Endometrial microvascular endothelial cells (primary cell): ENCODE data around the gene PNMA1. TPM values are rescaled to one million over a fixed set of nuclear protein-coding genes. Genes with fewer than 3 reads are reported as not detected.
"Not testable (repeated sequence)": the region's sequence is repeated elsewhere in the genome, so short reads cannot be mapped to it uniquely, and the experiment has no call there.

Experiments used
- in situ Hi-C: cut with HindIII; loops from 2 replicates; pipeline ENCODE4 v1.10.0; 2017; ENCODE audit warnings: low sequenced_read_pairs, low pct_unique_long_range_greater_than_20kb; ENCODE audit errors: inconsistent ontology term
- total RNA-seq: library from RNA; depleted of rRNA; stranded (reverse); fragments of >200 nt; gene quantifications from one replicate; pipeline ENCODE4 v1.2.3, GENCODE V29; 2015; ENCODE audit errors: inconsistent ontology term

The PNMA1 gene
- total RNA-seq, 1 donor from 2014 or later, result 32.1 TPM

- in situ Hi-C loops, result no loop called here
These were observed 7.1 kb upstream of the PNMA1 start for GRCh38 chr14:73721101-73721821.

GRCh38 chr14:73720636-73721035 is 6.5 kb upstream of the PNMA1 start:
- in situ Hi-C loops, result no loop called here

- in situ Hi-C loops, result no loop called here
These were observed 5.6 kb upstream of the PNMA1 start for GRCh38 chr14:73719791-73720190.

GRCh38 chr14:73719361-73719760 is 5.2 kb upstream of the PNMA1 start:
- in situ Hi-C loops, result no loop called here

DNA sequence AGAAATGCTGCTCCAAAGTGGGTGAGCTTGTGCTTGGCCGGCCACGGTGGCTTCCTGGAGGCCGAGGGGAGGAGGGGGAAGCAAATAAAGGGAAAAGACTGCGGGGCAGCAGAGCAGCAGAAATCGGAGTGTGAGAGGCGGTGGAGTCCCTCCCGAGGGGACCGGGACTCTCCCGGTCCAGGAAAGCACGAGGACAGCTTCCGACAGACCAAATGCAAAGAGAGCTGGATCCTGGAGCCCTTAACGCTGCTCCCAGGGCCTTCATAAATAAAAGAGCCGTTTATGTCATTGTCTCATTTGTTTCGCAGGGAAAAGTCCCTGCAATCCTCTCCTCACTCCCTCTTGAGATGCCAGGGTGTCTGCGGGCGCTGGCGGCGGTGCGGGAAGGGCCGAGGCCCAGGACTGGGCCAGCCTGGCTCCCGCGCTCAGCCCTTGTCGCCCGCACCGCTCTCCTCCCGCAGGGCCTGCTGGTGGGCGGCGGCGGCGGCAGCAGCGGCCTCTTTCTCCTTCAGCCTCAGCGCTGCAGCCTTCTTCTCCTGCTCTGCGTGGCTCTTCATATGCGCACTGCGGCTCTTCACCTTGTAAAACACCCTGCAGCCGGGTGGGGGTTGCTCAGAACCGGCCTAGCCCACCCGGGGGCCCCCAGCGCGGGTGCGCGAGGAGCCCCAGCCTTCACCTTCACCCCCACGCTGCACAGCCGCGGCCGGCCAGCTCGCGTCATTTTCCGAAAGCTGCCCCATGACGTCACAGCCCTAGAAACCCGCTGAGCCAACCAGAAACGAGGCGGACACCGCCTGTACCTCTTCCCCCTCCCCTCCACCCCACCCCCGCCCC is 4.5 kb upstream of the PNMA1 start:
- in situ Hi-C loops, result no loop called here

GRCh38 chr14:73717711-73718417 is 3.7 kb upstream of the PNMA1 start:
- in situ Hi-C loops, result no loop called here

DNA sequence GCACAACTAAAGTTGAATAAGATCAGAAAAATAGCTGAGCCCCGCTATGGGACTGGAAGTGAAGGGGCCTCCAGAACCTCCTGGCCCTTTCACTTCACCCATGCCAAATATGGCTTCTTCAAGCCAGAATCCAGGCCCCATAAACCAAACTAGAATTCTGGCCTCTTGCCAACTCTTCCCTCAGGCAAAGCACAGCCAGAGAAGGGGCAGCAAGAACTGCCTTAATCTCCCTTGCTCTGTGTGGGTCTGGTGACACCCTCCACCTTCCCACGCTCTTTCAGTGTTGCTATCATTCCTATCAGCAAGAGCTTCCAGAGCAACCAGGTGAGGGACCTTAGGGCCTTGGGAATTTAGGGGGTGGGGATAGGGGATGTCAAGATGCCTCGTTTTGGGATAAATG is 3.1 kb upstream of the PNMA1 start:
- in situ Hi-C loops, result no loop called here

DNA sequence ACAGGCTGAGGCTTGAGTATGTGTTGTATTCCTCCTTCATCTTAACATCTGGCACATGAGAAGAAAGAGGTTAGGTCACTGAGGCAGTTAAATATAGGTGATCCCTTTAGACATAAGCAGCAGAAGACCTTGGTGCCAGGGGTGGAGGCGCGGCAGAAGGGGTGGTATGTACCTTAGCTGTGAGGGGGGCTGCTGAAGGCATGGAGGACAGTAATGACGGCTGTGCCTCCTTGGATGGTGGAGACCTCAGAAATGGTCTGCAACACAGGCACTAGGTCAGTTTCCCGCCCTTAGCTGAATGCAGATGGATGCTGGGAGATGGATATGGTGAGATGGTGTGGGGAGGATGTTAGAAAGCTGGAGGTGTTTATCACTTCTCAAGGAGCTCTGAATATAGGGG is 1.5 kb upstream of the PNMA1 start:
- in situ Hi-C loops, result no loop called here

DNA sequence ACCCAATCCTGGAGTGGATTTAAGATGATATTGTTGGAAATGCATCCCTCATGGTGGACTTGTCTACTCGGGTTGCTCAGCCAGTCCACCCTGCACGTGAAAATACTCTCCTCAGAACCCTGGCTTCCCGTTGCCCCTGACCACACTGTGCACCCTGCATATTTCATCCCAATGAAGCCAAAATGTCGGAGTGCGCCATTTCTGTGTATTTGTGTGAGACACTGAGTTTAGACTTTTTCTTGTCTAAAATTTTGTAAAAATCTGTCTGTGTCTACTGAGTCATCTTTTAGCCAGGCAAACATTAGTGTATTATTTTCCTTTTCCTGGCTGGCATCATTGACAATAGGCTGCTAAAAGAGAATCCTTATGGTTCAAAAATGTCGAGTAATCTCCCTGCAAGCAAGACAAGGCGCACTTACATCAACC is 485 bp upstream of the PNMA1 start:
- in situ Hi-C loops, result no loop called here

GRCh38 chr14:73713206-73713802 is 880 bp downstream of the PNMA1 start:
- in situ Hi-C loops, result no loop called here

- in situ Hi-C loops, result no loop called here
These were observed 1.5 kb downstream of the PNMA1 start for GRCh38 chr14:73712540-73713180.

GRCh38 chr14:73712071-73712506 is 2.1 kb downstream of the PNMA1 start:
- in situ Hi-C loops, result no loop called here

GRCh38 chr14:73710737-73711136 is 3.4 kb downstream of the PNMA1 start:
- in situ Hi-C loops, result no loop called here

DNA sequence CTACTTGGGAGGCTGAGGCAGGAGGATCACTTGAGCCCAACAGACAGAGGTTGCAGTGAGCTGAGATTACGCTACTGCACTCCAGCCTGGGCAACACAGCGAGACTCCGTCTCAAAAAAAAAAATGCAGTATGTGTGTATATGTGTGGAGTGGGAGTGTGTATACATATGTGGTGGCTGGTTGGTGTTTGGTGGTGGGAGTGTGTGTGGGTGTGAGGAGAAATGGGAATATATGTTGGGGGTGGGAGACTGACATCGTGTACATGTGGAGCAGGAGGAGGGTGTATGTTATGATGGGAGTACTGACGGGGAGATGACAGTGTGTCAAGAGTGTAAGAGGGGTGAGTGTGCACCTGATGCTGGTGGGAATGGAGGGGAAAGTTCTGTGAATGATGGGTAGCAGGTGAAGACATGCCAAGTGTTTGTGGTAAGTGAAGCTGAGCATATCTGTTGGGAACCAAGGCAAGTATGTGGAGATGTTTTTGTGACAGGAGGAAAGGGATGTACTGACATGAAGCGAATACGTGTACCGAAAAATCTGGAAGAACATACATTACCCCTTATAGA is 4.2 kb downstream of the PNMA1 start:
- in situ Hi-C loops, result no loop called here

DNA sequence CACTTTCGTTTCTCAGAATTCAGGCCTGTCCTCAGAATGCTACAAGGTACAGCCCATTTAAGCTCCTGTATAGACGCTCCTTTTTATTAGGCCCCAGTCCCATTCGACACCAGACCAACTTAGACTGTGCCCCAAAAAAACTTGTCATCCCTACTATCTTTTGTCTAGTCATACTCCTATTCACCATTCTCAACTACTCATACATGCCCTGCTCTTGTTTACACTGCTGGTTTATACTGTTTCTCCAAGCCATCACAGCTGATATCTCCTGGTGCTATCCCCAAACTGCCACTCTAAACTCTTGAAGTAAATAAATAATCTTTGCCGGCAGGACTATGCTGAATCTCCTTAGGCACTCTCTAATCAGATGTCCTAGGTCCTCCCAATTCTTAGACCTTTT is 6.1 kb downstream of the PNMA1 start:
- in situ Hi-C loops, result not testable (repeated sequence)

GRCh38 chr14:73700325-73700724 is 13.9 kb downstream of the PNMA1 start:
- in situ Hi-C loops, result no loop called here

DNA sequence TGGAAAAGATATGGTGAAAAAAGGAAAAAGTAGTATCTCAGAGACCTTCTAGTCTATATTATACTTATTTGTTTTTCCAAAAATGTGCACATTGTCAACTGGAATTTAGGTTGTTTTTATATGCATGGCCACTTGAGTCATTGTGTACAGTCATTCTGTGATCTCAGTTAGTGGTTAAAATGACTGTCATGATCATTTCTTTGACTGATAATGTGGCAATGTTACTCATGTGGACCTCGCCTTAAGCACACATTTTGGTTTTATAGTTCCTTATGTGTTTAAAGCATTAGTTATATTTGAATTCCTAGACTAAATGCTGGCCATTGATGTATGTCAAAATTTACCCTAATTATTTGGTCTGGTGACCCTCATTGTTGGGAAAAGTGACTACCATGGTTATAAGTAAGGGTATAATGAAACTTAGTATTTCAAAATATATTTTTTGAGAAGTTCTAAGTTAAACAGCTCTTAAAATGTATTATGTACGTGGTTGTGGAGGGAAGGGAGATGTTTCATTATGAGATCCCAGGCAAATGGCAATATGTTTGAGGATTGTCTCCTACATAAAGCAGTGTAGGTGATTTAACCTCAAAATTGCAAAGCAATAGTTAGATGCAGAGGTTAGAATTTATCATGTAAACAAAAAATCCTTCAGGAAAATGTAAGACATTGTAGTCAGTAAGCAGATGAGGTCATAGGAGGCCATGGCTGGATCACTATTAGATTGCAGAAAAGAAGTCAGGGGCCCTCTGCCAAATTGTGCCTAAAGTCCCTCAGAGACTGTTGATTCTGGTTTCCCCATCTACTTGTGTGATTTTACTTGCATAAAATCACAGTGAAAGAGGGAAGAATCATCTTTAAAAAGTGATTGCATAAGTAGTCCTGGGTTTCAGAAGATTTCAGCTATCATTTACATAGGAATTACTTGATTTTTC is 17.5 kb downstream of the PNMA1 start:
- in situ Hi-C loops, result no loop called here

- in situ Hi-C loops, result no loop called here
These were observed 18.2 kb downstream of the PNMA1 start for GRCh38 chr14:73695997-73696396.
